ENCODE results near the gene CHRD. TPM values are rescaled to one million over a fixed set of nuclear protein-coding genes. Genes with fewer than 3 reads are reported as not detected.
A peak's percentile ranks its signal among the peaks of the same experiment; 100 is the strongest.

The CHRD gene
- total RNA-seq, 1 donor from 2014 or later = 7.0 TPM

- peak; percentile 38 for DNase-seq (ENCODE audit: low spot score)
- intact Hi-C loops (cut with DNase I) = no loop called here
These were observed 1.1 kb upstream of the CHRD start for GRCh38 chr3:184378651-184379357.

DNA sequence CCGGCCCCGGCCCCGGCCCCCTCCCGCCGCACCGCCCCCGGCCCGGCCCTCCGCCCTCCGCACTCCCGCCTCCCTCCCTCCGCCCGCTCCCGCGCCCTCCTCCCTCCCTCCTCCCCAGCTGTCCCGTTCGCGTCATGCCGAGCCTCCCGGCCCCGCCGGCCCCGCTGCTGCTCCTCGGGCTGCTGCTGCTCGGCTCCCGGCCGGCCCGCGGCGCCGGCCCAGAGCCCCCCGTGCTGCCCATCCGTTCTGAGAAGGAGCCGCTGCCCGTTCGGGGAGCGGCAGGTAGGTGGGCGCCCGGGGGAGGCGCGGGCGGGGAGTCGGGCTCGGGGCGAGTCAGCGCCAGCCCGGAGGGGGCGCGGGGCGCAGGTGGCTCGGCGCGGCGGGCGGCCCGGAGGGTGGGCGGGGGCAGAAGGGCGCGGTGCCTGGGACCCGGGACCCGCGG, 352 bp downstream of the CHRD start:
- peak; percentile 80 for DNase-seq (ENCODE audit: low spot score)
- intact Hi-C loops (cut with DNase I) = no loop called here

DNA sequence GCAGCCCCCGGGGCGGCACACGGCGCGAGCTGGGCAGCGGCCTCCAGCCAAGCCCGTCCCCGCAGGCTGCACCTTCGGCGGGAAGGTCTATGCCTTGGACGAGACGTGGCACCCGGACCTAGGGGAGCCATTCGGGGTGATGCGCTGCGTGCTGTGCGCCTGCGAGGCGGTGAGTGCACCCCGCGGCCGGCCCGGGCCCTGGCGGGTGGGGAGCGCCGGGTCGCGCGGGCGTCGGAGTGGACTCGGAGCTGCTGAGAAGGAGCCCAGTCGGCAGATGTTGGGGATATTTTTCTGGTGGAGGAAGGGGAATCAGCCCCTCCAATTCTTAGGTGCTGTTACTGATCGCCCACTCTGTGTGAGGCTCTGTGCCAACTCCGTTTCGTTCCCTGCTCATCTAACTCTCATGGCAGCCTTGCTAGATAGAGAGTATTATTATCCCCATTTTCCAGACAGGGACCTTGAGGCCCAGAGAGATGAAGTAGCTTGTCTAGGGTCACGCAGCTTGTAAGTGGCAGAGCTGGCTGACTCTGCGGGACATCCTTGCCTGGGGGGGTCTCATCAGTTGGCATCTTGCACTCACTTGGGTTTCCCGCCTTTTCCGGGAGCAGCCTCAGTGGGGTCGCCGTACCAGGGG, 890 bp downstream of the CHRD start:
- peak; percentile 53 for DNase-seq (ENCODE audit: low spot score)
- intact Hi-C loops (cut with DNase I) = no loop called here

DNA sequence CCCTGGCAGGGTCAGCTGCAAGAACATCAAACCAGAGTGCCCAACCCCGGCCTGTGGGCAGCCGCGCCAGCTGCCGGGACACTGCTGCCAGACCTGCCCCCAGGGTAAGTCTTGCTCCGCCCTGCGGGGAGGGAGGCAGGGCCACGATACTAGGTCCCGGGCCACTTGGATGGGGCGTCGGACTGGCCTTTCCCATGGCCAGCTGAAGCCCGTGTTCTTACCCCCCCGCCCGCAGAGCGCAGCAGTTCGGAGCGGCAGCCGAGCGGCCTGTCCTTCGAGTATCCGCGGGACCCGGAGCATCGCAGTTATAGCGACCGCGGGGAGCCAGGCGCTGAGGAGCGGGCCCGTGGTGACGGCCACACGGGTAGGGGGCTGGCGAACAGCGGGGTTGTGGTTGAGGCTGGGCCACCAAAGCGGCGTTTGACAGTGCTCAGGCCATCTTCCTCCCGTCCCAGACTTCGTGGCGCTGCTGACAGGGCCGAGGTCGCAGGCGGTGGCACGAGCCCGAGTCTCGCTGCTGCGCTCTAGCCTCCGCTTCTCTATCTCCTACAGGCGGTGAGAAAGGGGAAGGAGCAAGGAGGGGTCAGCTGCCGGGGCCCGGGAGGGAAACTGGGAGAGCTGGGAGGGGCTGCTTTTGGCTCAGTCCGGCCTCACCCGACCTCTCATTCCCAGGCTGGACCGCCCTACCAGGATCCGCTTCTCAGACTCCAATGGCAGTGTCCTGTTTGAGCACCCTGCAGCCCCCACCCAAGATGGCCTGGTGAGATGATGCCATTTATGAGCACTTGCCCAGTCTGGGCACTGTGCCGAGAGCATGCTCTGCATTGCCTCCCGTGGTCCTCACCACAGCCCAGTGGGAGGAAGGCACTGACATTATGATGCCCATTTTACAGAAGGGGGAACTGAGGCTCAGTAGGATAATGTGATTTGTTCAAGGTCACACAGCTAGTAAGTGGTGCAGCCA, 1.7 kb downstream of the CHRD start:
- intact Hi-C loops (cut with DNase I) = no loop called here
- no peak for DNase-seq (ENCODE audit: low spot score)

- intact Hi-C loops (cut with DNase I) = no loop called here
- no peak for DNase-seq (ENCODE audit: low spot score)
These were observed 2.6 kb downstream of the CHRD start for GRCh38 chr3:184382326-184383032.

GRCh38 chr3:184383033-184383740, 3.3 kb downstream of the CHRD start:
- intact Hi-C loops (cut with DNase I) = no loop called here
- no peak for DNase-seq (ENCODE audit: low spot score)

GRCh38 chr3:184384342-184384741, 4.5 kb downstream of the CHRD start:
- intact Hi-C loops (cut with DNase I) = no loop called here
- DNase-seq (ENCODE audit: low spot score) = no peak

DNA sequence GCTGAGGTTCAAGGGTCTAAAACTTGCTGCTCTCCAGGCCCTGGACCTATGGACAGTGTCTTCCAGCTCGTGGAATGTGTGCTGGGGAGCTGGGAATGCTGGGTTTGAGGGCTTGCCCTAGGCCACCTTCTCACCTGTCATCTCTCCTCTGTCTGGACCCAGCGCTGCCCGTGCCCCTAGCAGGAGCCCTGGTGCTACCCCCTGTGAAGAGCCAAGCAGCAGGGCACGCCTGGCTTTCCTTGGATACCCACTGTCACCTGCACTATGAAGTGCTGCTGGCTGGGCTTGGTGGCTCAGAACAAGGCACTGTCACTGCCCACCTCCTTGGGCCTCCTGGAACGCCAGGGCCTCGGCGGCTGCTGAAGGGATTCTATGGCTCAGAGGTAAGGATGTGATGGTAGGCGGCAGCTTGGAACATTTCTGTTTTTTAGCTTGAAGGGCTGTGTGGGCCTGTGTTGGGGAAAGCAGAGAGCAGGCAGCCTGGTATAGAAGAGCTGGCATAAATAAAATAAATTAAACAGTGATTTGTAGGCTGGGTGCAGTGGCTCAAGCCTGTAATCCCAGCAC, 5.1 kb downstream of the CHRD start:
- no peak for DNase-seq (ENCODE audit: low spot score)
- intact Hi-C loops (cut with DNase I) = no loop called here

GRCh38 chr3:184386047-184386806, 6.4 kb downstream of the CHRD start:
- intact Hi-C loops (cut with DNase I) = no loop called here
- DNase-seq (ENCODE audit: low spot score) = no peak

DNA sequence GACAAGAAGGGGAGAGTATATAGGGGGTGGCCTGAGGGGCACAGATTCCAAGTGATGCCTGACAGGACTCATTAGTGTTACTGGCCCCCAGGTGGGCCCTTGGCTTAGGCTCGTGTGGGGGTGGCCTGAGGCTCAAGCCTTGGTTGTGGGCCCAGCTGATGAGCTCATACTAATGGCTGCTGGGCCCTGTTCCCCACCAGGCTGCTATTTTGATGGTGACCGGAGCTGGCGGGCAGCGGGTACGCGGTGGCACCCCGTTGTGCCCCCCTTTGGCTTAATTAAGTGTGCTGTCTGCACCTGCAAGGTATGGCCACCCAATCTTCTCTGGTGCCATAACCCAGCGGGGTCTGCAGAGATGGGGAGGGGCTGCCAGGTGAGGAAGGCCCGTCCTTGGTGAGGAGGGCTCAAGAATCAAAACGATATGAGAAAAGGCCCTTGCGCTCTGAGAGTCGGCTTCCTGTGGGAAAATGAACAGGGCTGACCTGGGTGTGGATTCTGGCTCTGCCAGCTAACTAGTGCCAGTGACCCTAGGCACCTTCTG, 7.4 kb downstream of the CHRD start:
- intact Hi-C loops (cut with DNase I) = no loop called here
- DNase-seq (ENCODE audit: low spot score) = no peak

- DNase-seq (ENCODE audit: low spot score) = no peak
- intact Hi-C loops (cut with DNase I) = no loop called here
These were observed 8.5 kb downstream of the CHRD start for GRCh38 chr3:184388164-184388935.

- DNase-seq (ENCODE audit: low spot score) = no peak
- intact Hi-C loops (cut with DNase I) = no loop called here
These were observed 9.0 kb downstream of the CHRD start for GRCh38 chr3:184388936-184389230.

- no peak for DNase-seq (ENCODE audit: low spot score)
- intact Hi-C loops (cut with DNase I) = no loop called here
These were observed 9.5 kb downstream of the CHRD start for GRCh38 chr3:184389384-184389783.

GRCh38 chr3:184389935-184390528, 10.2 kb downstream of the CHRD start:
- intact Hi-C loops (cut with DNase I) = no loop called here
- no peak for DNase-seq (ENCODE audit: low spot score)

GRCh38 chr3:184391266-184391665, 11.4 kb downstream of the CHRD start:
- no peak for DNase-seq (ENCODE audit: low spot score)
- intact Hi-C loops (cut with DNase I) = no loop called here

DNA sequence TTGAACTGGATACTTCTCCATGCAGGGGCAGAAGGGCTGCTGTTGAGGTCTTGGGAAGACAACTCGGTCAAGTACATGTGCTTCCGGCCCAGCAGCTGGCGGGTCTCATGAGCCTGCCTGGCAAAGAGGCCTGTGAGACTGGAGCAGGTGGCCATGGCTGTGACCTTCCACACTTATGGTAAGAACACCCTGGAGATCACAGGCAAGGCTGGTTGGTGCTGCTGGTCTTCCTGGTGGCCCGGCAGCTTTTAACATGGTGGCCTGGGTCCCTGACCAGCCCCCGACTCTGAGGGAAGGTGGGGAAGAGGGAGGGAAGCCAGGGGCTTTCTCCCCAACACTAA, 15.4 kb downstream of the CHRD start:
- DNase-seq (ENCODE audit: low spot score) = no peak
- intact Hi-C loops (cut with DNase I) = no loop called here

GRCh38 chr3:184399410-184399809, 19.6 kb downstream of the CHRD start:
- no peak for DNase-seq (ENCODE audit: low spot score)
- intact Hi-C loops (cut with DNase I) = no loop called here

Data from cardiac septum (tissue), 1 donor.